Measurements from ENCODE around the gene GPR35.
A peak's percentile ranks its signal among the peaks of the same experiment; 100 is the strongest.

GPR35 gene

GRCh38 chr2:240620149-240620731, 5.0 kb upstream of the GPR35 start:
- ATAC-seq = no peak
- no peak for TF ChIP-seq ESRRG (CRISPR knock-in tag; IDR thresholded peaks at IDR 0.05)
- no peak for TF ChIP-seq ZNF70 (CRISPR knock-in tag; IDR thresholded peaks at IDR 0.05)

GRCh38 chr2:240620859-240621258, 4.4 kb upstream of the GPR35 start:
- no peak for TF ChIP-seq BACH2 (CRISPR knock-in tag; IDR thresholded peaks at IDR 0.05; ENCODE audit: borderline replicate concordance)
- TF ChIP-seq TSHZ2 (CRISPR knock-in tag; IDR thresholded peaks at IDR 0.05) = no peak
- no peak for ATAC-seq

- no peak for TF ChIP-seq GLIS3 (CRISPR knock-in tag; IDR thresholded peaks at IDR 0.05)
- TF ChIP-seq ZNF70 (CRISPR knock-in tag; IDR thresholded peaks at IDR 0.05) = no peak
- TF ChIP-seq TOX (CRISPR knock-in tag; IDR thresholded peaks at IDR 0.05; ENCODE audit: borderline replicate concordance) = no peak
- no peak for TF ChIP-seq TSHZ2 (CRISPR knock-in tag; IDR thresholded peaks at IDR 0.05)
- TF ChIP-seq ZNF8 (CRISPR knock-in tag; IDR thresholded peaks at IDR 0.05) = no peak
- no peak for TF ChIP-seq PPARA (CRISPR knock-in tag; IDR thresholded peaks at IDR 0.05; ENCODE audit: borderline replicate concordance)
- TF ChIP-seq ESRRG (CRISPR knock-in tag; IDR thresholded peaks at IDR 0.05) = no peak
- TF ChIP-seq TCF4 (CRISPR knock-in tag; IDR thresholded peaks at IDR 0.05; ENCODE audit: borderline replicate concordance) = no peak
- ATAC-seq = no peak
These were observed 3.2 kb upstream of the GPR35 start for GRCh38 chr2:240622060-240622411.

- peak; percentile 18; the same call in 2 of the 3 replicates for ATAC-seq
- TF ChIP-seq RARB (CRISPR knock-in tag; IDR thresholded peaks at IDR 0.05) (no peak), ZC3H10 (CRISPR knock-in tag; IDR thresholded peaks at IDR 0.05) (no peak), ZNF565 (CRISPR knock-in tag; conservative IDR thresholded peaks at IDR 0.05; ENCODE audit: low read depth) (no peak), POU6F1 (CRISPR knock-in tag; IDR thresholded peaks at IDR 0.05; ENCODE audit: borderline replicate concordance, low read depth) (no peak), TSHZ2 (CRISPR knock-in tag; IDR thresholded peaks at IDR 0.05) (0 out of 2 replicates have a peak, but pooled peaks have one; percentile 14), ZNF70 (CRISPR knock-in tag; IDR thresholded peaks at IDR 0.05) (no peak), TOX (CRISPR knock-in tag; IDR thresholded peaks at IDR 0.05; ENCODE audit: borderline replicate concordance) (no peak)
These were observed 2.6 kb upstream of the GPR35 start for GRCh38 chr2:240622531-240623235.

- ATAC-seq = peak; percentile 12; the same call in 2 of the 3 replicates
- no peak for TF ChIP-seq ISL1 (CRISPR knock-in tag; IDR thresholded peaks at IDR 0.05)
- no peak for TF ChIP-seq BACH2 (CRISPR knock-in tag; IDR thresholded peaks at IDR 0.05; ENCODE audit: borderline replicate concordance)
- no peak for TF ChIP-seq ESRRG (CRISPR knock-in tag; IDR thresholded peaks at IDR 0.05)
- no peak for TF ChIP-seq RARB (CRISPR knock-in tag; IDR thresholded peaks at IDR 0.05)
- no peak for TF ChIP-seq ZNF70 (CRISPR knock-in tag; IDR thresholded peaks at IDR 0.05)
- no peak for TF ChIP-seq CREB5 (CRISPR knock-in tag; IDR thresholded peaks at IDR 0.05; ENCODE audit: low read depth)
- no peak for TF ChIP-seq POU6F1 (CRISPR knock-in tag; IDR thresholded peaks at IDR 0.05; ENCODE audit: borderline replicate concordance, low read depth)
- no peak for TF ChIP-seq ZFP30 (CRISPR knock-in tag; IDR thresholded peaks at IDR 0.05)
- TF ChIP-seq PPARA (CRISPR knock-in tag; IDR thresholded peaks at IDR 0.05; ENCODE audit: borderline replicate concordance) = no peak
- no peak for TF ChIP-seq GLIS3 (CRISPR knock-in tag; IDR thresholded peaks at IDR 0.05)
- no peak for TF ChIP-seq TOX (CRISPR knock-in tag; IDR thresholded peaks at IDR 0.05; ENCODE audit: borderline replicate concordance)
These were observed 1.7 kb upstream of the GPR35 start for GRCh38 chr2:240623531-240624010.
